H1 (cell line): Measurements from ENCODE around the gene SNAP25.
A peak's percentile ranks its signal among the peaks of the same experiment; 100 is the strongest.

Source experiments
- EZH2 ChIP-seq: fragments of 200-600 bp; sonication (generic); IDR thresholded peaks from 2 replicates; pipeline ENCODE4 v1.7.1; 2012; ENCODE audit warnings: low read depth, mild to moderate bottlenecking, moderate library complexity, low read length, inconsistent platforms; ENCODE audit not compliant: severe bottlenecking
- JUN ChIP-seq: IDR thresholded peaks from 2 replicates; pipeline ENCODE4 v1.6.1; 2011; ENCODE audit warnings: low read depth, mild to moderate bottlenecking, improper control_type of control experiment, low read length
- POLR2A ChIP-seq, 2 experiments: IDR thresholded peaks; 1 replicate in 1 of 2; 2 replicates in 1 of 2; pipeline ENCODE4 v1.6.1; 2011; ENCODE audit warnings: low read depth in 2 of 2, low read length in 2 of 2, mild to moderate bottlenecking in 2 of 2; ENCODE audit errors: control extremely low read depth in 1 of 2
- SIN3A ChIP-seq, 2 experiments: IDR thresholded peaks in 1 of 2; conservative IDR thresholded peaks in 1 of 2; 2 replicates each; pipeline ENCODE4 v1.6.1; 2011 to 2012; ENCODE audit warnings: low read length in 2 of 2, improper control_type of control experiment in 1 of 2, low read depth in 1 of 2, mild to moderate bottlenecking in 1 of 2
- TF ChIP-seq, protein P1 (sequence below), 3 experiments: IDR thresholded peaks; 1 replicate in 2 of 3; 2 replicates in 1 of 3; pipeline versions ENCODE4 v1.5.1 to v1.6.1; 2011; ENCODE audit warnings: low read length in 3 of 3, mild to moderate bottlenecking in 3 of 3, inconsistent platforms in 2 of 3, low read depth in 1 of 3, moderate library complexity in 1 of 3; ENCODE audit not compliant: insufficient read depth in 1 of 3; ENCODE audit errors: control extremely low read depth in 1 of 3

DNA sequence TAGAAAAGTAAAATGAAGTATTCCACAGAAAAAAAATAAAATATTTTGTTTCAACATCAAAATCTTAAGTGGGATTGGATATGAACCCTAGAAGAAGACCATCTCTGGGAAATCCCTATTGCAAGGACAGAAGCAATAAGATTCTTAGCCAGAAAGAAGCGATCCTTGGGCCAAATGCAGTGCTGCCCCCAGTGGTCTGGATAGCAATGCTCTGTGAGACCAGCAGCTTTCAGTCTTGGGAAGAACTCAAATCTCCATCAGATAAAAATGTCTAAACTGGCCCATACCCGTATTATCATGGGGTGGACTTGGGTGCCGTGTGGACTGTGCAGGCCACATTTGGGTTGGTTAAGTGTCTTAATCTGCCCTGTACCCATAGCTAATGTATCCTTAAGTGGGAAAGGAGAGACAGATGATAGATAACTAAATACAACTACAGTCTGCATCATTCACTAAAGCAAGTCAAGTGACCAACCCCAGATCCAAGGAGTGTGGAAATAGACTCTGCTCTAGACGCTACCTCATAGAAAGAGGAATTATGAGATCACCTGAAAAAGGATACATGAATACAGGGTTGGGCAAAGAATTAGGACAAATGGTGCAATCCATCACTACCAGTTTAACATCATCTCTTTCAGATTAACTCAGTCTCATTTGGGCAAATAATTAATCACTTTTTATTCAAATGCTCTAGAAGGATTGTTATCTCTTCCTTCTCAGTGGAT is 38.9 kb upstream of the SNAP25 start:
- TF ChIP-seq, protein P1, sequence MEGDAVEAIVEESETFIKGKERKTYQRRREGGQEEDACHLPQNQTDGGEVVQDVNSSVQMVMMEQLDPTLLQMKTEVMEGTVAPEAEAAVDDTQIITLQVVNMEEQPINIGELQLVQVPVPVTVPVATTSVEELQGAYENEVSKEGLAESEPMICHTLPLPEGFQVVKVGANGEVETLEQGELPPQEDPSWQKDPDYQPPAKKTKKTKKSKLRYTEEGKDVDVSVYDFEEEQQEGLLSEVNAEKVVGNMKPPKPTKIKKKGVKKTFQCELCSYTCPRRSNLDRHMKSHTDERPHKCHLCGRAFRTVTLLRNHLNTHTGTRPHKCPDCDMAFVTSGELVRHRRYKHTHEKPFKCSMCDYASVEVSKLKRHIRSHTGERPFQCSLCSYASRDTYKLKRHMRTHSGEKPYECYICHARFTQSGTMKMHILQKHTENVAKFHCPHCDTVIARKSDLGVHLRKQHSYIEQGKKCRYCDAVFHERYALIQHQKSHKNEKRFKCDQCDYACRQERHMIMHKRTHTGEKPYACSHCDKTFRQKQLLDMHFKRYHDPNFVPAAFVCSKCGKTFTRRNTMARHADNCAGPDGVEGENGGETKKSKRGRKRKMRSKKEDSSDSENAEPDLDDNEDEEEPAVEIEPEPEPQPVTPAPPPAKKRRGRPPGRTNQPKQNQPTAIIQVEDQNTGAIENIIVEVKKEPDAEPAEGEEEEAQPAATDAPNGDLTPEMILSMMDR (IDR thresholded peaks at IDR 0.05; ENCODE audit: control extremely low read depth in 1 of 3, insufficient read depth in 1 of 3, low read depth in 1 of 3, low read length in 3 of 3) = peak; percentile 57 to 81 (median 64)
- TF ChIP-seq EZH2 (no peak), POLR2A (IDR thresholded peaks at IDR 0.05; ENCODE audit: control extremely low read depth in 1 of 2, low read depth in 2 of 2, low read length in 2 of 2) (no peak), SIN3A (conservative IDR thresholded peaks at IDR 0.05 in 1 of 2, IDR thresholded peaks at IDR 0.05 in 1 of 2; ENCODE audit: low read depth in 1 of 2, low read length in 2 of 2) (no peak), JUN (no peak)
